GM12892 (cell line): ENCODE measurements around the gene TGDS.

ENCODE experiments used
- DNase-seq: peaks from one replicate; pipeline ENCODE4 v3.0.0; 2011; ENCODE audit not compliant: insufficient read length
- FAIRE-seq: peaks from 2 replicates; lab custom pipeline; 2011; peaks lifted over from hg19 to GRCh38; lab: Jason Lieb, UNC
- POLR2A ChIP-seq: IDR thresholded peaks from 2 replicates; pipeline ENCODE4 v1.6.1; 2011; ENCODE audit warnings: low read depth, low read length, control low read depth
- POLR2AphosphoS5 ChIP-seq: IDR thresholded peaks from 2 replicates; pipeline ENCODE4 v1.6.1; 2011; ENCODE audit warnings: low read depth, low read length, control low read depth
- TAF1 ChIP-seq: IDR thresholded peaks from 2 replicates; pipeline ENCODE4 v1.6.1; 2011; ENCODE audit warnings: low read depth, mild to moderate bottlenecking, control low read depth, low read length, borderline replicate concordance

Gene TGDS

DNA sequence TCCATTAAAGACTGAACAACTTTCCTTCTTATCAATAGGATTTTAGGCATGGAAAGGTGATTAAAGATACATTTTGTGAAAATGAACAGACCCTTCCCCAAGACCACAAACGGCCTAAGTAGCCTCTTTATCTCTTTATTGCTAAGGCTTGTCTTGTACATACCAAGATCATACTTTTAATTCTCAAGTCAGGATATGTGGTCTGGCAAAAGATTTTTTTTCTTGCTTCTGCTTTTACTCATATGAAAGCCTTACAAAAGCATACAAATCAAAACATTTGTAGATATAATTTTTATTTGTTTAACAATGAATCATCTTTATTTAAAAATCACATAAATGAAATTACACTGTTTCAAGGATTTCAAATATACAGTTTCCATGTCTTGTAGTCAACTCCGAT, 35.8 kb downstream of the TGDS start:
- no peak for TF ChIP-seq TAF1
- no peak for TF ChIP-seq POLR2A
- no peak for TF ChIP-seq POLR2AphosphoS5
- FAIRE-seq (no peak), DNase-seq (no peak)

- no peak for FAIRE-seq
- no peak for TF ChIP-seq POLR2AphosphoS5
- TF ChIP-seq POLR2A, result no peak
- TF ChIP-seq TAF1, result no peak
- no peak for DNase-seq
Observed at GRCh38 chr13:94559222-94559795, 36.6 kb downstream of the TGDS start.

GRCh38 chr13:94558716-94559115, 37.2 kb downstream of the TGDS start:
- FAIRE-seq (no peak), DNase-seq (no peak)
- TF ChIP-seq TAF1 (no peak), POLR2A (no peak), POLR2AphosphoS5 (no peak)

- FAIRE-seq (no peak), DNase-seq (no peak)
- TF ChIP-seq POLR2A (no peak), TAF1 (no peak), POLR2AphosphoS5 (no peak)
Observed at GRCh38 chr13:94557684-94558235, 38.2 kb downstream of the TGDS start.

DNA sequence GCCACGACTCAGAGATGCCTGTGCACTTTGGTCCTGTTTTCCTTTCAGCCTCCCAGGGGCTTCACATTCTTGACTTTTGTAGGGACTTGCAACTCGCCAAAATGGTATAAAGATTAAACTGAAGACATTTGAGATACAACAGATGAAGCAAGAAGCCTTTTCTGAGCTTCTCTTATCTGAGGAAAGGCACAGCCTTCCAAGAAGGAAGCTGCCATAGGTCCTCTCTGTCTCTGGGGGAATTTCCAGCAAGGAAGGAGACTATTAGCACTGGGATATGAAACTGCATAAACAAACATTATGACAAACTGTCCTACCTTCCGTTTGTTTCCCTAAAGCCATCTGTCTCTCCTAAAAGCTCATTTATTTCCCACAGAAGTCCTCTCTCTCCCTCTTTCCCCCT, 39.3 kb downstream of the TGDS start:
- no peak for DNase-seq
- TF ChIP-seq POLR2AphosphoS5 (no peak), TAF1 (no peak), POLR2A (no peak)
- no peak for FAIRE-seq

- FAIRE-seq (no peak), DNase-seq (no peak)
- no peak for TF ChIP-seq POLR2A
Observed at GRCh38 chr13:94556041-94556440, 39.9 kb downstream of the TGDS start.

DNA sequence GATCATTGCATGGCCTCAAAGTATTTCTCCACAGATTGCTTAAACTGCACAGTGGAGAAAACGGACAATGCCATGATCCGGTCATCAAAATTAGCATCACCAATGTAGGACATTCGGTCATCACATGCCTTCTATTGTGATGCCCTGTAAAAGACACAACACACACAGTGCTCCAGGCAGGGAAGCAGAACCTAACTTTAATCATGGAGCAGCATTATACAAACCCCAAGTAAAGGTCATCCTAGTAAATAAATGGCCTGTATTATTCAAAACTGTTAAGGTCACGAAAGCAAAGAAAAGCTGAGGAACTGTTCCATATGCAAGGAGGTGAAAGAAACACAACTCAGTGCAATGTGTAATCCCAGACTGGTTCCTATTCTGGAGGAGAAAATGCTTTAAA, 42.2 kb downstream of the TGDS start:
- DNase-seq (no peak), FAIRE-seq (no peak)

DNA sequence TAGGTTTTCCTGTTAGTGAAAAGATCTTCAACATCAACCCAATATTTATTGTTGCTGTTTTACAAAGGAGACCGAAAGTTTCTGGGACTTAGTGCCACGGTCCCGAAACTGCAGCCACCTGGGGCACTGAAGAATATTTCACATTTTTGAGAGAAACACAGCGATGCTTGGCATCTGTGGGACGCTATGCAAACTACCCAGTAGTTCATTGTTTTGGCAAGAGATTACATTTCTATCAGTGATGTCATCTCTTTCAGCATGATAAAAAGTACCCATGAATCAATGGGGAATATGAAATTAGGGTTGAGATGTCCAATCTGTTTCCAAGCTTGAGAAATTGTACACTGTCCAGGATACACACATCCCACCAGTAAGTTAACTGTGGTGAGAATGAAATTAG, 43.9 kb downstream of the TGDS start:
- TF ChIP-seq POLR2A (no peak), POLR2AphosphoS5 (no peak)

More for the DNA sequence above, 42.2 kb downstream of the TGDS start:
- TF ChIP-seq POLR2A, result no peak

GRCh38 chr13:94550062-94550738, 45.8 kb downstream of the TGDS start:
- FAIRE-seq (no peak), DNase-seq (no peak)
- no peak for TF ChIP-seq POLR2AphosphoS5
- no peak for TF ChIP-seq TAF1
- TF ChIP-seq POLR2A, result no peak

More for the DNA sequence above, 43.9 kb downstream of the TGDS start:
- no peak for DNase-seq
- no peak for FAIRE-seq

GRCh38 chr13:94549232-94550061, 46.5 kb downstream of the TGDS start:
- peak; percentile 94 for FAIRE-seq
- TF ChIP-seq POLR2A, result peak; percentile 80
- no peak for TF ChIP-seq TAF1
- 0 out of 2 replicates have a peak, but pooled peaks have one; percentile 51 for TF ChIP-seq POLR2AphosphoS5
- DNase-seq, result peak; percentile 85

GRCh38 chr13:94548821-94549231, 47.1 kb downstream of the TGDS start:
- 0 out of 2 replicates have a peak, but pooled peaks have one; percentile 1 for TF ChIP-seq POLR2AphosphoS5
- no peak for TF ChIP-seq POLR2A
- TF ChIP-seq TAF1, result no peak
- DNase-seq (no peak), FAIRE-seq (no peak)
